ENCODE measurements around the gene FOXA1.

GRCh38 chr14:37594971-37595808 is at the start of gene FOXA1, which contains the start of gene TTC6:
- TF ChIP-seq, protein P1, sequence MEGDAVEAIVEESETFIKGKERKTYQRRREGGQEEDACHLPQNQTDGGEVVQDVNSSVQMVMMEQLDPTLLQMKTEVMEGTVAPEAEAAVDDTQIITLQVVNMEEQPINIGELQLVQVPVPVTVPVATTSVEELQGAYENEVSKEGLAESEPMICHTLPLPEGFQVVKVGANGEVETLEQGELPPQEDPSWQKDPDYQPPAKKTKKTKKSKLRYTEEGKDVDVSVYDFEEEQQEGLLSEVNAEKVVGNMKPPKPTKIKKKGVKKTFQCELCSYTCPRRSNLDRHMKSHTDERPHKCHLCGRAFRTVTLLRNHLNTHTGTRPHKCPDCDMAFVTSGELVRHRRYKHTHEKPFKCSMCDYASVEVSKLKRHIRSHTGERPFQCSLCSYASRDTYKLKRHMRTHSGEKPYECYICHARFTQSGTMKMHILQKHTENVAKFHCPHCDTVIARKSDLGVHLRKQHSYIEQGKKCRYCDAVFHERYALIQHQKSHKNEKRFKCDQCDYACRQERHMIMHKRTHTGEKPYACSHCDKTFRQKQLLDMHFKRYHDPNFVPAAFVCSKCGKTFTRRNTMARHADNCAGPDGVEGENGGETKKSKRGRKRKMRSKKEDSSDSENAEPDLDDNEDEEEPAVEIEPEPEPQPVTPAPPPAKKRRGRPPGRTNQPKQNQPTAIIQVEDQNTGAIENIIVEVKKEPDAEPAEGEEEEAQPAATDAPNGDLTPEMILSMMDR (IDR thresholded peaks at IDR 0.05): no peak
- TF ChIP-seq POLR2A (IDR thresholded peaks at IDR 0.05) (peak; percentile 62), POLR2AphosphoS5 (IDR thresholded peaks at IDR 0.05) (no peak)
